Measurements from ENCODE around the gene DCAF15.
A peak's percentile ranks its signal among the peaks of the same experiment; 100 is the strongest.

Gene DCAF15

GRCh38 chr19:13995878-13996765 lies 43.8 kb downstream of the DCAF15 start:
- DNase-seq: no peak

- no peak for DNase-seq
Observed at GRCh38 chr19:13996928-13997630, 44.8 kb downstream of the DCAF15 start.

- DNase-seq: no peak
Observed at GRCh38 chr19:13997631-13997962, 45.3 kb downstream of the DCAF15 start.

GRCh38 chr19:13998426-13998825 lies 46.1 kb downstream of the DCAF15 start:
- DNase-seq: no peak

- no peak for DNase-seq
Observed at GRCh38 chr19:13999085-13999484, 46.8 kb downstream of the DCAF15 start.

- DNase-seq: no peak
Observed at GRCh38 chr19:14000691-14001375, 48.5 kb downstream of the DCAF15 start.

- DNase-seq: no peak
Observed at GRCh38 chr19:14002571-14003250, 50.4 kb downstream of the DCAF15 start.

GRCh38 chr19:14003251-14004055 lies 51.1 kb downstream of the DCAF15 start:
- no peak for DNase-seq

GRCh38 chr19:14004619-14005348 lies 52.5 kb downstream of the DCAF15 start:
- peak; percentile 43 for DNase-seq

- DNase-seq: peak; percentile 93
Observed at GRCh38 chr19:14005349-14006084, 53.2 kb downstream of the DCAF15 start.

- DNase-seq: peak; percentile 100
Observed at GRCh38 chr19:14006085-14006765, 53.9 kb downstream of the DCAF15 start, which contains the start of gene RFX1. TSS of gene RFX1 (minus strand) at chr19:14006320. CDS start at chr19:13993843, 12,477 bp downstream.

- DNase-seq: no peak
Observed at GRCh38 chr19:14006766-14007562, 54.7 kb downstream of the DCAF15 start.
